Vagina (tissue), 2 donors: Measurements from ENCODE around the gene ARHGAP26. TPM values are rescaled to one million over a fixed set of nuclear protein-coding genes. Genes with fewer than 3 reads are reported as not detected.
A peak's percentile ranks its signal among the peaks of the same experiment; 100 is the strongest.

Source experiments
- DNase-seq, 2 donors: peaks; one replicate each; pipeline ENCODE4 v3.0.0-alpha.2; 2017; ENCODE audit errors: extremely low spot score in 2 of 2
- H3K27ac ChIP-seq: fragments of 200-600 bp; sonication (generic); one replicate; pipeline ENCODE4 v1.5.1; 2019
- H3K27me3 ChIP-seq: fragments of 200-600 bp; sonication (generic); one replicate; pipeline ENCODE4 v1.5.1; 2019
- H3K36me3 ChIP-seq, 2 donors: fragments of 200-600 bp; sonication (generic); one replicate each; pipeline ENCODE4 v1.5.1; 2017 to 2019
- H3K4me1 ChIP-seq: fragments of 200-600 bp; sonication (generic); one replicate; pipeline ENCODE4 v1.5.1; 2019
- H3K4me3 ChIP-seq, 2 donors: fragments of 200-600 bp; sonication (generic); 1 replicate in 1 of 2; 2 replicates in 1 of 2; pipeline ENCODE4 v1.5.1; 2016 to 2019
- H3K9me3 ChIP-seq: fragments of 200-600 bp; sonication (generic); one replicate; pipeline ENCODE4 v1.5.1; 2019
- POLR2A ChIP-seq, 2 donors: fragments of 450-650 bp; IDR thresholded peaks; one replicate each; pipeline ENCODE4 v1.6.1; 2017; ENCODE audit warnings: antibody characterized with exemption in 2 of 2, mild to moderate bottlenecking in 2 of 2, moderate library complexity in 2 of 2
- POLR2AphosphoS5 ChIP-seq, 2 donors: sonication (generic); formaldehyde crosslinking; IDR thresholded peaks; one replicate each; pipeline ENCODE4 v1.9.0; 2017; ENCODE audit warnings: antibody characterized with exemption in 2 of 2, mild to moderate bottlenecking in 2 of 2, low read depth in 1 of 2; ENCODE audit not compliant: insufficient read depth in 1 of 2
- intact Hi-C: fragments of 100-400 bp; cut with DNase I; formaldehyde crosslinking; loops from one replicate; pipeline ENCODE4 v1.15.1; 2023
- total RNA-seq: library from RNA; depleted of rRNA; stranded (reverse); fragments of >200 nt; gene quantifications from one replicate; pipeline ENCODE4 v1.2.3, GENCODE V29; 2016
- TF ChIP-seq, protein P1 (sequence below), 3 experiments: fragments of 450-650 bp in 2 of 3; fragments of 200-600 bp in 1 of 3; sonication (generic) in 1 of 3; IDR thresholded peaks; one replicate each; pipeline ENCODE4 v1.5.1; 2017 to 2019; ENCODE audit warnings: antibody characterized with exemption in 3 of 3, mild to moderate bottlenecking in 2 of 3, moderate library complexity in 2 of 3

Gene ARHGAP26
- total RNA-seq, 1 donor from 2014 or later, result 42.5 TPM

DNA sequence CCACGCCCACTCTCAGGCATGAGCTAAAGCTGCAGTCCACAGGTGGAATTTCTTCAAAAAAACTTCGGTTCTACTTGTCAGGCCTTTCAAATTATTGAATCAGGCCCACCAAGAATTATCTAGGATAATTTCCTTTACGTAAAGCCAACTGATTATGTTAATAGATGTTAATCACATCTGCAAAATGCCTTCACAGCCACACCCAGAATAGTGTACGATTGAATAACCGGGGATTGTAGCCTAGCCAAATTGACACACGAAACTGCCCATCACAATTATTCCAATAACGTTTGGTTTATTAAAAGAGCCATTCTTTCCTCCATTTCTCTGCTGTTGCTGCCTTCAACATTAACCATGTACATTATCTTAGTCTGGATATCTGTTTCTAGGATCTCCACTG is 484.6 kb downstream of the ARHGAP26 start:
- no peak overlapping the region for H3K4me3 ChIP-seq
- no peak overlapping the region for H3K27ac ChIP-seq
- no peaks in the 10 kb centered on the region for H3K27me3 ChIP-seq
- no peaks in the 10 kb centered on the region for H3K4me1 ChIP-seq
- TF ChIP-seq POLR2A (IDR thresholded peaks at IDR 0.05) (no peak), POLR2AphosphoS5 (IDR thresholded peaks at IDR 0.05; ENCODE audit: insufficient read depth in 1 of 2, low read depth in 1 of 2) (no peak)
- TF ChIP-seq, protein P1, sequence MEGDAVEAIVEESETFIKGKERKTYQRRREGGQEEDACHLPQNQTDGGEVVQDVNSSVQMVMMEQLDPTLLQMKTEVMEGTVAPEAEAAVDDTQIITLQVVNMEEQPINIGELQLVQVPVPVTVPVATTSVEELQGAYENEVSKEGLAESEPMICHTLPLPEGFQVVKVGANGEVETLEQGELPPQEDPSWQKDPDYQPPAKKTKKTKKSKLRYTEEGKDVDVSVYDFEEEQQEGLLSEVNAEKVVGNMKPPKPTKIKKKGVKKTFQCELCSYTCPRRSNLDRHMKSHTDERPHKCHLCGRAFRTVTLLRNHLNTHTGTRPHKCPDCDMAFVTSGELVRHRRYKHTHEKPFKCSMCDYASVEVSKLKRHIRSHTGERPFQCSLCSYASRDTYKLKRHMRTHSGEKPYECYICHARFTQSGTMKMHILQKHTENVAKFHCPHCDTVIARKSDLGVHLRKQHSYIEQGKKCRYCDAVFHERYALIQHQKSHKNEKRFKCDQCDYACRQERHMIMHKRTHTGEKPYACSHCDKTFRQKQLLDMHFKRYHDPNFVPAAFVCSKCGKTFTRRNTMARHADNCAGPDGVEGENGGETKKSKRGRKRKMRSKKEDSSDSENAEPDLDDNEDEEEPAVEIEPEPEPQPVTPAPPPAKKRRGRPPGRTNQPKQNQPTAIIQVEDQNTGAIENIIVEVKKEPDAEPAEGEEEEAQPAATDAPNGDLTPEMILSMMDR (IDR thresholded peaks at IDR 0.05), result no peak
- no peaks in the 10 kb centered on the region for H3K36me3 ChIP-seq
- no peaks in the 10 kb centered on the region for H3K9me3 ChIP-seq
- intact Hi-C loops, result no loop called here
- DNase-seq, result peak in 1 of 2 donors; percentile 40

DNA sequence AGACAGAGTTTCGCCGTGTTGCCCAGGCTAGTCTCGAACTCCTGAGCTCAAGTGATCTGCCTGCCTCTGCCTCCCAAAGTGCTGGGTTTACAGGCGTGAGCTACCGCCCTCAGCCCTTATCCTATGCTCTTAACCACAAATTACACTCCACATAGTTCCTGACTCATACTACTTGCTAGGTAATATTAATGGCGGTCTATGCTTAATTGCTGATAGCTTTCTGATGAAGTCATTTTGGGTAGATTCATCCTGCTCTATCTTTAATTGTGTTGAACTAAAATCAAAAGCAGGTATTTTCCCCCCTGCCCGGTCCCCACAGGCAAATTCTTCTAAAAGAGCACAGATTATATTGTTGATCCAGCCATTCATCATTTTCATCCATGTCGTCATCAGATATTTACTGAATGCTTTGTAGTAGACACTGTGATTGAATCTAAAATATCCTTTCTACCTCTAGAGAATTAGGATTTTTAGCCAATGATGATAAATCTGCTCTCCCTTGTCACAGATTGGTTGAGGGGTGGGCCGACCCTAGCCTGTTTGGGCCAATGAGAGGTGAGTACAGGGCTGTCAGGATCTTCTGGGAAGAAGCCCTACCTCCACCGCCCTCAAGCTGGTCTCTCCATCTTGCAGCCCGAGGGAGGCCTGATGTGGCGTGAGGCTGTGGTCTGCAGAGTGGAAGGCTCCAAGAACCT is 488.5 kb downstream of the ARHGAP26 start:
- TF ChIP-seq POLR2AphosphoS5 (IDR thresholded peaks at IDR 0.05; ENCODE audit: insufficient read depth in 1 of 2, low read depth in 1 of 2) (no peak), POLR2A (IDR thresholded peaks at IDR 0.05) (no peak)
- TF ChIP-seq, protein P1 (IDR thresholded peaks at IDR 0.05), result no peak
- DNase-seq, result no peak
- intact Hi-C loops, result no loop called here
- Histone ChIP-seq H3K9me3 (no peaks in the 10 kb centered on the region), H3K4me1 (no peaks in the 10 kb centered on the region), H3K27me3 (no peaks in the 10 kb centered on the region), H3K36me3 (no peaks in the 10 kb centered on the region), H3K27ac (no peak overlapping the region), H3K4me3 (no peak overlapping the region)

DNA sequence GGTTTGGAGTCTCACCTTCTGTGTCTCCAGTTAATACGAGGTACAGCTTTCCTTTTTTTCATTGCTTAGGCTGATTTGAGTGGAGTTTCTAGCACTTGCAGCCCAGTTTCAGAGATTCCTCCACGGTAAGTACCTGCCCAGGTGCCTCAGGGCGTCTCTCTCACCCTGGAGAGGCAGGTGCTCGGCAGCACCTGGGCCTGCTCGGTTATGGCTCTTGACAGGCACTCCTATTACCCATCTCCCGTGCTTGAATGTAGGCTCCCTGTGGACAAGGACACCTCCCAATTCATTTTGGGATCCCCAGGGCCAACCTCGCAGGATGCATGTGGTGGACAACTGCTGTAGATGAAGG is 489.1 kb downstream of the ARHGAP26 start:
- no peak for DNase-seq
- TF ChIP-seq POLR2AphosphoS5 (IDR thresholded peaks at IDR 0.05; ENCODE audit: insufficient read depth in 1 of 2, low read depth in 1 of 2), result no peak
- TF ChIP-seq, protein P1 (IDR thresholded peaks at IDR 0.05), result no peak
- no peak for TF ChIP-seq POLR2A (IDR thresholded peaks at IDR 0.05)
- Histone ChIP-seq H3K27ac (no peak overlapping the region), H3K4me1 (no peaks in the 10 kb centered on the region), H3K4me3 (no peak overlapping the region), H3K27me3 (no peaks in the 10 kb centered on the region), H3K36me3 (no peaks in the 10 kb centered on the region), H3K9me3 (no peaks in the 10 kb centered on the region)
- intact Hi-C loops, result no loop called here

DNA sequence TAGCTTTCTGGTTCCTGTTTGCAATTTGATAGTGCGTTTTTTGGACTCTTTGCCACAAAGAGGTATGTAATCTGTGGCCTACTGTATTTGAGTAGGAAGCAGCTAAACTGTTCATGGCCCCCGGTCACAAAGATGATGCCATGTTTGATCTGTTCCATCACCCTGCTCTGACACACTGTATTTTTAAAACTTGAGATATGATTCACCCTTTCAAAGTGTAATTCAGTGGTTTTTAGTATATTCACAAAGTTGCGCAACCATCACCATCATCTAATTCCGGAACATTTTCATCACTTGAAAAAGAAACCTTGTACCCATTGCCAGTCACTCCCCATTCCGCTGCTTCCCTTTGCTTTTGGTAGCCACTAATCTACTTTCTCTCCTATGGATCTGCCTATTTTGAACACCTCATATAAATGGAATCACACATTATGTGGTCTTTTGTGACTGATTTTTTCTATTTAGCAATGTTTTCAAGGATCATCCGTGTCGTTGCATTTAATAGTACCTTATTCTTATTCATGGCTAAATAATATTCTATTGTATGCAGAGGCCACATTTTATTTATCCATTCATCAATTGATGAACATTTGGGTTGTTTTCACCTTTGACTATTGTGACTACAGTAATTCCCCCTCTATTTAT is 491.7 kb downstream of the ARHGAP26 start:
- H3K27me3 ChIP-seq, result no peaks in the 10 kb centered on the region
- intact Hi-C loops, result no loop called here
- H3K9me3 ChIP-seq, result no peaks in the 10 kb centered on the region
- H3K27ac ChIP-seq, result no peak overlapping the region
- no peak for DNase-seq
- no peaks in the 10 kb centered on the region for H3K36me3 ChIP-seq
- H3K4me3 ChIP-seq, result no peak overlapping the region
- H3K4me1 ChIP-seq, result no peaks in the 10 kb centered on the region
- TF ChIP-seq, protein P1 (IDR thresholded peaks at IDR 0.05), result no peak
- TF ChIP-seq POLR2A (IDR thresholded peaks at IDR 0.05), result no peak
- TF ChIP-seq POLR2AphosphoS5 (IDR thresholded peaks at IDR 0.05; ENCODE audit: insufficient read depth in 1 of 2, low read depth in 1 of 2), result no peak
